Lower lobe of right lung (tissue), 2 donors: Measurements from ENCODE around the gene TBXAS1. TPM values are rescaled to one million over a fixed set of nuclear protein-coding genes. Genes with fewer than 3 reads are reported as not detected.

Experiments
- ATAC-seq, 2 donors: fragments of 200-7000 bp; cut with Tn5 transposase; one replicate each; pipeline ENCODE4 v1.9.1; 2020 to 2022; ENCODE audit warnings: mild to moderate bottlenecking in 2 of 2, moderate library complexity in 2 of 2
- DNase-seq: peaks from one replicate; pipeline ENCODE4 v3.0.0-alpha.2; 2020
- H3K27ac ChIP-seq: fragments of 200-600 bp; one replicate; pipeline ENCODE4 v1.8.0; 2022
- H3K27me3 ChIP-seq: fragments of 200-600 bp; one replicate; pipeline ENCODE4 v1.8.0; 2022; ENCODE audit warnings: low read depth
- H3K36me3 ChIP-seq: fragments of 200-600 bp; one replicate; pipeline ENCODE4 v1.8.0; 2022; ENCODE audit warnings: mild to moderate bottlenecking
- H3K4me1 ChIP-seq: fragments of 200-600 bp; one replicate; pipeline ENCODE4 v1.8.0; 2022
- H3K4me3 ChIP-seq: fragments of 200-600 bp; one replicate; pipeline ENCODE4 v1.8.0; 2022; ENCODE audit warnings: mild to moderate bottlenecking
- H3K9me3 ChIP-seq: fragments of 200-600 bp; one replicate; pipeline ENCODE4 v1.8.0; 2022
- intact Hi-C: fragments of 100-400 bp; cut with DNase I; formaldehyde crosslinking; loops from one replicate; pipeline ENCODE4 v1.11.0; 2022
- total RNA-seq: library from RNA; stranded (reverse); fragmentation: NEBNext Ultra II Directional; extraction: Animal tissue kit (Norgen Biotek cat#: 25700); gene quantifications from one replicate; pipeline ENCODE4 v1.2.1, GENCODE V29; 2021
- TF ChIP-seq, protein P1 (sequence below): fragments of 200-600 bp; IDR thresholded peaks from one replicate; pipeline ENCODE4 v1.8.0; 2022; ENCODE audit warnings: antibody characterized with exemption, mild to moderate bottlenecking
- donor health status: DM: no; HTN: yes; CAD: no; lungs with severe emphysema.

TBXAS1 gene
- total RNA-seq, 1 donor from 2014 or later, result 92.6 TPM

DNA sequence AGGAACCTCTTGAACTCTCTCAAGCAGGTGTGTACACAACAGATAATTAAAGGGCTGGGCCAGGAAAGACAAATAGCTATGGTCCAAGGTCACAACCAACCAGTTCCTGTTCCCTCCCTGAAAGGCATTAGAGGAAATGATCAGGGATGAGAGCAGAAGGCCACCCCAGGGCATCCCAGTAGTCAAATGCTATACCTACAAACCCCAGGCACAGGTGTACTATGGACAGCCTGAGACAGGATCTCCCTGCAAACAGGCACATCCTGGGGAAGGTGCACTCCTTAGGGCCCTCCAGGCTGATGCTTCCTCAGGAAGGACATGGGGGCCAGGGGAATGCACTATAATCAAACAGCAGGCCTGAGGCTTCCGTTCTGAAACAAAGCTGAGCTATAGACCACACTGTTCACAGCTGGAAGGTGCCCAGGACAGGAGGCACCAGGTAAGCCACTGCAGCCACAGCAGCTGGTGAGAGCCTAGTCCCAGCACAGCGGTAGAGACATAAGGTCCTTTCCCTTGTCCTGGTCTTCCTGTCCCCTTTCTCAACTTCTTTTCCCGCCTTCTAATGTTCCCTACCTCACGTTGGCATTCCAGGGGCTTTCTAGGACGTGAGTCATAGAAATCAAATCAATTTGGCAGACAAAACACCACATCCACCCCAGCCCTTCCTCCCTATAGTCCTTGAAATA, 220.4 kb downstream of the TBXAS1 start:
- Histone ChIP-seq H3K27me3 (no peaks in the 10 kb centered on the region), H3K36me3 (peaks cover 53% of the 10 kb centered on the region), H3K27ac (peak overlapping the region; percentile 15), H3K9me3 (no peaks in the 10 kb centered on the region), H3K4me1 (peaks cover 15% of the 10 kb centered on the region), H3K4me3 (no peak overlapping the region)
- DNase-seq (no peak), ATAC-seq (peak; percentile 61 to 66)
- intact Hi-C loops, result no loop called here
- TF ChIP-seq, protein P1, sequence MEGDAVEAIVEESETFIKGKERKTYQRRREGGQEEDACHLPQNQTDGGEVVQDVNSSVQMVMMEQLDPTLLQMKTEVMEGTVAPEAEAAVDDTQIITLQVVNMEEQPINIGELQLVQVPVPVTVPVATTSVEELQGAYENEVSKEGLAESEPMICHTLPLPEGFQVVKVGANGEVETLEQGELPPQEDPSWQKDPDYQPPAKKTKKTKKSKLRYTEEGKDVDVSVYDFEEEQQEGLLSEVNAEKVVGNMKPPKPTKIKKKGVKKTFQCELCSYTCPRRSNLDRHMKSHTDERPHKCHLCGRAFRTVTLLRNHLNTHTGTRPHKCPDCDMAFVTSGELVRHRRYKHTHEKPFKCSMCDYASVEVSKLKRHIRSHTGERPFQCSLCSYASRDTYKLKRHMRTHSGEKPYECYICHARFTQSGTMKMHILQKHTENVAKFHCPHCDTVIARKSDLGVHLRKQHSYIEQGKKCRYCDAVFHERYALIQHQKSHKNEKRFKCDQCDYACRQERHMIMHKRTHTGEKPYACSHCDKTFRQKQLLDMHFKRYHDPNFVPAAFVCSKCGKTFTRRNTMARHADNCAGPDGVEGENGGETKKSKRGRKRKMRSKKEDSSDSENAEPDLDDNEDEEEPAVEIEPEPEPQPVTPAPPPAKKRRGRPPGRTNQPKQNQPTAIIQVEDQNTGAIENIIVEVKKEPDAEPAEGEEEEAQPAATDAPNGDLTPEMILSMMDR, result no peak

DNA sequence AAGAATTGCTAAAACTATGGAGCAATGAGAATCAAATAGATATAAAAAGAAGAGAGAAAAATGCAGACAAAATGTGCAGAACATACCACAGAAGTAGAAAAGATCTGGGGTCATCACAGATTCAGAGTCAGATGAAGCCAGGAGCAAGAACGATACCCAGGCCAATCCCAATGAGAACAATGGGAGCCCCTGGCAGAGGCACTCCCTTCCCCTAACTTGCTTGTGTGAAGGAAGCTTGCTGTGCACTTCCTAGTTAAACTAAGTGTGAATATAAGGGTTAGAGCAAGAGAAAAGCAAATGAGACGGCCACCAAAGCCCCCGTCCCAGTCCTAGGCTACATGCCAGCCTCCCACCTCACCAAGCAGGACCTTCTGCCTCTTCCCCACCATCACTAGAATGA, 221.0 kb downstream of the TBXAS1 start:
- Histone ChIP-seq H3K9me3 (no peaks in the 10 kb centered on the region), H3K4me3 (no peak overlapping the region), H3K36me3 (peaks cover 54% of the 10 kb centered on the region), H3K27me3 (no peaks in the 10 kb centered on the region), H3K27ac (peak overlapping the region; percentile 15), H3K4me1 (peaks cover 15% of the 10 kb centered on the region)
- ATAC-seq (no peak), DNase-seq (no peak)
- intact Hi-C loops, result no loop called here
- TF ChIP-seq, protein P1, result no peak

DNA sequence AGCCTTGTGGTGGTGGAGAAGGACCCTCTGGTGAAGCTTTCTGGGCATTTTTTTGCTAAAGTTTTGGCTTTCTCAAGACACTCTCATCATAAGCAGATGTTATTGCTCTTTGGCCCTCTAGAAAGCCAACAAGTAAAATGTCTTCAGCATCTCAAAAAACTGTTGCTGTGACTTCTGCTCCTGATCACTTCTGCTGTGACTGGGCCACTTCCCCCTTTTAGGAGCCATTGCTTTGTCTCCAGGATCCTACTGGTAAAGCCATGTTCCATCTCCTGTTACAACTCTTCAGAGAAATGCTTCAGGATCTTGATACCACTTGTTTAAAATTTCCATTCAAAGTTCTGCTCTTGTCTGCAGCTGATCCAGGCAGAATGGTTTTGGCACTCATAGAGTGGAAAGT, 222.8 kb downstream of the TBXAS1 start:
- TF ChIP-seq, protein P1, result no peak

DNA sequence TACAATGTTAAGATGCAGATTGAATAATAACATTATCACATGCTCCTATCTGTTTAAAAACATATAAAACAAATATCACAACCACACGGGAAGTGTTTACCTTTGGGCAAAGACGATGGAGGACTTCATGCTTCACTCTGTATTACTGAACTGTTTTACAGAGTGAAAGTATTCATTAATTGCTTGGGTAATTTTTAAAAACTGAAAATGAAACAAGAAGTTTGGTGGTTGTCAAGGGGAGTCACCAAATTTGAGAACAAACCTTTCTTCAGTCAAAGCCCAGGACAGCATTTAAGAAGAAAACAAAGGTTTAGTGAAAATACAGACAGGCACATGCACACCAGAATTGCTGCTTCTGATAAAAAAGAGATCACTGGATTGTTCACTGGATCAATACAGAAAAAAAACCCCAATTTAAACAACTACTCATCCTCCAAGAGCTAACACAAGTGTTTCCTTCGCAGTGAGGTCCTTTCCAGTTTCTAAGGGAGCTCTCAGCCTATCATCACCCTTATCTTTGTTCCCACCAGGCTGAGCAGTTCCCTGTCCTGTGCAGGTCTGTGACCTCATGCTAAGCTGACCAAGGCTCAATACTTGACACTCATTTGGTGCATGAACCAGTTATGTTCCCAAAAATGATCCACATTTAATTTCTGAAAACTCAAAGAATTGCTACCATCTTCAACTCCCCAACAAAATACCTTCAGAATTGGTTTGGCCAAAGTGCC, 224.9 kb downstream of the TBXAS1 start:
- ATAC-seq, result no peak
- Histone ChIP-seq H3K4me1 (peaks cover 36% of the 10 kb centered on the region), H3K27ac (no peak overlapping the region), H3K9me3 (no peaks in the 10 kb centered on the region), H3K4me3 (no peak overlapping the region), H3K27me3 (no peaks in the 10 kb centered on the region), H3K36me3 (peaks cover 49% of the 10 kb centered on the region)
- TF ChIP-seq, protein P1, result no peak
- intact Hi-C loops, result no loop called here
- no peak for DNase-seq

More for the DNA sequence above, 222.8 kb downstream of the TBXAS1 start:
- Histone ChIP-seq H3K36me3 (peaks cover 50% of the 10 kb centered on the region), H3K4me1 (peaks cover 22% of the 10 kb centered on the region), H3K9me3 (no peaks in the 10 kb centered on the region), H3K4me3 (no peak overlapping the region), H3K27me3 (no peaks in the 10 kb centered on the region), H3K27ac (no peak overlapping the region)
- DNase-seq, result no peak
- intact Hi-C loops, result no loop called here
- no peak for ATAC-seq

DNA sequence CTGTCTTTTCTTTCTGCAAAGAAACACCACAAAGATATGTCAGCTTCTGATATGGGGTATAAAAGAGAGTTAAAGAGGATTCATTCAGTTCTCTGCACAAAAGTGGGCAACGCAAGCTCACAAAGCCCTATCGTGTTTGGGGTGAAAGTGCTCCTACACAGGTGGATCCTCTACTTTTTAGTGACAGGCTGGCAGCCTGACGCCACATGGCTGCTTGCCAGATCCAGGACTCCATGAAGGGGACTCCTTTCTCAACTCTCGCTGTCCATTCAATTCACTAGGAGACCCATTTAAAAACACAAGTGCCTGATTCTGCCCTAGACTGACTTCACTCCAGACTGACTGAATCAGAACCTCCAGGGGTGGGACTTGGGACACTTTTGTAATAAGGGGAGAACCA, 225.7 kb downstream of the TBXAS1 start:
- ATAC-seq, result no peak
- Histone ChIP-seq H3K27me3 (no peaks in the 10 kb centered on the region), H3K9me3 (no peaks in the 10 kb centered on the region), H3K4me1 (peaks cover 36% of the 10 kb centered on the region), H3K4me3 (no peak overlapping the region), H3K36me3 (peaks cover 49% of the 10 kb centered on the region), H3K27ac (no peak overlapping the region)
- no peak for DNase-seq
- TF ChIP-seq, protein P1, result no peak
- intact Hi-C loops, result no loop called here
